Measurements from ENCODE around the gene TRABD. TPM values are rescaled to one million over a fixed set of nuclear protein-coding genes. Genes with fewer than 3 reads are reported as not detected.

Gene TRABD
- total RNA-seq, 2 donors from 2014 or later = 82.8 to 110 TPM

GRCh38 chr22:50248196-50249081 lies 62.7 kb downstream of the TRABD start:
- ATAC-seq (no peak), DNase-seq (no peak)
- Histone ChIP-seq H3K4me1 (peaks cover 40% of the 10 kb centered on the region), H3K27ac (no peak overlapping the region), H3K27me3 (no peaks in the 10 kb centered on the region), H3K9me3 (no peaks in the 10 kb centered on the region), H3K4me3 (no peak overlapping the region), H3K36me3 (replicated peaks in 1 of 2; ENCODE audit: insufficient read depth in 1 of 2, low read depth in 2 of 2) (no peaks in the 10 kb centered on the region)
- intact Hi-C loops (cut with DNase I) = loop anchor here (10.0 kb wide), 1 partner anchor 256 kb away; the partner anchor contains the start of genes LMF2 and NCAPH2
- WGBS, 2 donors = 50 to 86% methylated on average over 2 to 24 of the region's 29 CpGs
- no peak for TF ChIP-seq POLR2A (IDR thresholded peaks at IDR 0.05)
- no peak for TF ChIP-seq CTCF (IDR thresholded peaks at IDR 0.05)

Other genes with a start within 250 kb of the TRABD start
- 10 to 100 TPM; 57.3 to 98.9 TPM for gene PIM3, start 225.1 kb upstream of the TRABD start, total RNA-seq
- not detected for gene IL17REL, start 173.1 kb upstream of the TRABD start, total RNA-seq
- gene TTLL8, start 127.6 kb upstream of the TRABD start, total RNA-seq = not detected
- gene MLC1, start 100.5 kb upstream of the TRABD start, total RNA-seq = not detected
- under 1 TPM in 1 of 2 donors, not detected in 1; 0.52 TPM for gene MOV10L1, start 95.9 kb upstream of the TRABD start, total RNA-seq
- gene PANX2, start 15.2 kb upstream of the TRABD start, total RNA-seq = 1 to 10 TPM in 1 of 2 donors, under 1 TPM in 1; 0.33 to 3.1 TPM
- 10 to 100 TPM; 23.6 to 57.4 TPM for gene SELENOO, start 15.1 kb downstream of the TRABD start, total RNA-seq
- gene TUBGCP6, start 59.1 kb downstream of the TRABD start, total RNA-seq = 100 to 1,000 TPM in 1 of 2 donors, 10 to 100 TPM in 1; 61.2 to 121 TPM
- 100 to 1,000 TPM in 1 of 2 donors, 10 to 100 TPM in 1; 31.9 to 128 TPM for gene HDAC10, start 65.4 kb downstream of the TRABD start, total RNA-seq
- gene MAPK12, start 75.8 kb downstream of the TRABD start, total RNA-seq = 1 to 10 TPM; 3.9 to 4.6 TPM
- gene MAPK11, start 84.5 kb downstream of the TRABD start, total RNA-seq = 1 to 10 TPM; 3.0 to 3.6 TPM
- gene PLXNB2, start 121.7 kb downstream of the TRABD start, total RNA-seq = 100 to 1,000 TPM; 113 to 140 TPM
- gene DENND6B, start 141.1 kb downstream of the TRABD start, total RNA-seq = 1 to 10 TPM; 3.4 to 7.3 TPM
- gene PPP6R2, start 157.4 kb downstream of the TRABD start, total RNA-seq = 10 to 100 TPM; 48.8 to 53.4 TPM